CD4-positive, alpha-beta T cell treated with Interleukin-4 for 1 hour (primary cell): Measurements from ENCODE around the gene AKNA.

ENCODE experiments used
- DNase-seq, 2 donors: peaks; one replicate each; pipeline ENCODE4 v3.0.0-alpha.2; 2020 to 2022

The AKNA gene

GRCh38 chr9:114356792-114357191 lies 31.0 kb downstream of the AKNA start:
- no peak for DNase-seq

GRCh38 chr9:114355821-114356220 lies 32.0 kb downstream of the AKNA start:
- no peak for DNase-seq

- DNase-seq = no peak
Measured at GRCh38 chr9:114351932-114352331, 35.9 kb downstream of the AKNA start.

GRCh38 chr9:114350636-114351401 lies 37.0 kb downstream of the AKNA start:
- DNase-seq = no peak

GRCh38 chr9:114349713-114350480 lies 37.9 kb downstream of the AKNA start:
- no peak for DNase-seq

GRCh38 chr9:114348906-114349482 lies 38.8 kb downstream of the AKNA start:
- peak; percentile 62 to 83 for DNase-seq

GRCh38 chr9:114348261-114348905 lies 39.4 kb downstream of the AKNA start:
- no peak for DNase-seq

- no peak for DNase-seq
Measured at GRCh38 chr9:114347675-114348074, 40.1 kb downstream of the AKNA start.

GRCh38 chr9:114346146-114346545 lies 41.6 kb downstream of the AKNA start:
- no peak for DNase-seq

- DNase-seq = no peak
Measured at GRCh38 chr9:114345493-114346065, 42.2 kb downstream of the AKNA start.

- no peak for DNase-seq
Measured at GRCh38 chr9:114344692-114345091, 43.1 kb downstream of the AKNA start.

- DNase-seq = no peak
Measured at GRCh38 chr9:114344188-114344566, 43.6 kb downstream of the AKNA start.

- DNase-seq = no peak
Measured at GRCh38 chr9:114343471-114344187, 44.2 kb downstream of the AKNA start.

- DNase-seq = no peak
Measured at GRCh38 chr9:114342755-114343440, 44.9 kb downstream of the AKNA start.

- DNase-seq = no peak
Measured at GRCh38 chr9:114341991-114342390, 45.8 kb downstream of the AKNA start.

- no peak for DNase-seq
Measured at GRCh38 chr9:114341152-114341830, 46.5 kb downstream of the AKNA start.

- peak; percentile 52 to 56 for DNase-seq
Measured at GRCh38 chr9:114339130-114339908, 48.5 kb downstream of the AKNA start.

GRCh38 chr9:114338187-114338586 lies 49.6 kb downstream of the AKNA start:
- DNase-seq = no peak

- DNase-seq = no peak
Measured at GRCh38 chr9:114336699-114337395, 50.9 kb downstream of the AKNA start.

- DNase-seq = no peak
Measured at GRCh38 chr9:114336157-114336556, 51.6 kb downstream of the AKNA start.
